Mesenchymal stem cell (in vitro differentiated cells and primary cell): ENCODE data around the gene CHPT1.

ENCODE experiments used
- DNase-seq: peaks from one replicate; pipeline ENCODE4 v3.0.0-alpha.2; 2013
- H2AFZ ChIP-seq: one replicate; pipeline ENCODE4 v1.6.1; 2013; ENCODE audit warnings: low read depth, mild to moderate bottlenecking, control low read depth, inconsistent platforms, low read length, moderate library complexity
- H2AK5ac ChIP-seq: 2 replicates; pipeline ENCODE4 v1.6.1; 2013; ENCODE audit warnings: low read length, moderate library complexity, mild to moderate bottlenecking, inconsistent platforms; ENCODE audit not compliant: severe bottlenecking
- H2BK120ac ChIP-seq: one replicate; pipeline ENCODE4 v1.6.1; 2013; ENCODE audit warnings: low read depth, mild to moderate bottlenecking, inconsistent platforms, low read length, moderate library complexity
- H2BK12ac ChIP-seq, 2 experiments: one replicate each; pipeline ENCODE4 v1.6.1; 2013; ENCODE audit warnings: inconsistent platforms in 2 of 2, low read length in 2 of 2, mild to moderate bottlenecking in 2 of 2, moderate library complexity in 2 of 2, control low read depth in 1 of 2
- H2BK15ac ChIP-seq: one replicate; pipeline ENCODE4 v1.6.1; 2013; ENCODE audit warnings: mild to moderate bottlenecking, low read depth, inconsistent platforms; ENCODE audit not compliant: poor library complexity, severe bottlenecking
- H2BK5ac ChIP-seq: 2 replicates; pipeline ENCODE4 v1.6.1; 2013; ENCODE audit warnings: low read depth, mild to moderate bottlenecking, low read length, control low read depth, inconsistent platforms; ENCODE audit not compliant: poor library complexity, severe bottlenecking
- H3K14ac ChIP-seq, 2 experiments: one replicate each; pipeline ENCODE4 v1.6.1; 2013; ENCODE audit warnings: inconsistent platforms in 2 of 2, low read length in 2 of 2, control low read depth in 1 of 2, mild to moderate bottlenecking in 1 of 2, moderate library complexity in 1 of 2
- H3K18ac ChIP-seq, 2 experiments: one replicate each; pipeline ENCODE4 v1.6.1; 2013; ENCODE audit warnings: inconsistent platforms in 2 of 2, low read length in 2 of 2, control low read depth in 1 of 2, low read depth in 1 of 2, mild to moderate bottlenecking in 1 of 2
- H3K23ac ChIP-seq, 2 experiments: one replicate each; pipeline ENCODE4 v1.6.1; 2013; ENCODE audit warnings: inconsistent platforms in 2 of 2, low read length in 2 of 2, mild to moderate bottlenecking in 2 of 2, moderate library complexity in 2 of 2, control low read depth in 1 of 2
- H3K27ac ChIP-seq: 2 replicates; pipeline ENCODE4 v1.5.1; 2013; ENCODE audit warnings: mild to moderate bottlenecking, moderate library complexity, low read length, control low read depth, inconsistent platforms; ENCODE audit not compliant: poor library complexity, severe bottlenecking
- H3K27me3 ChIP-seq, 2 experiments: 2 replicates each; pipeline versions ENCODE4 v1.6.1 to v1.7.0; 2013; ENCODE audit warnings: low read length in 2 of 2, mild to moderate bottlenecking in 2 of 2, moderate library complexity in 2 of 2, control low read depth in 1 of 2, inconsistent platforms in 1 of 2; ENCODE audit not compliant: control insufficient read depth in 1 of 2, insufficient read depth in 1 of 2
- H3K36me3 ChIP-seq, 2 experiments: 2 replicates each; pipeline versions ENCODE4 v1.6.1 to v1.7.0; 2013; ENCODE audit warnings: low read length in 2 of 2, control low read depth in 1 of 2, inconsistent platforms in 1 of 2, low read depth in 1 of 2, mild to moderate bottlenecking in 1 of 2; ENCODE audit not compliant: insufficient read depth in 2 of 2, control insufficient read depth in 1 of 2
- H3K4ac ChIP-seq, 2 experiments: one replicate each; pipeline ENCODE4 v1.6.1; 2013; ENCODE audit warnings: inconsistent platforms in 2 of 2, low read length in 2 of 2, mild to moderate bottlenecking in 2 of 2, moderate library complexity in 2 of 2, control low read depth in 1 of 2, low read depth in 1 of 2
- H3K4me1 ChIP-seq: 2 replicates; pipeline ENCODE4 v1.6.1; 2013; ENCODE audit warnings: low read depth, low read length, control low read depth; ENCODE audit not compliant: control insufficient read depth, insufficient read depth
- H3K4me2 ChIP-seq: 2 replicates; pipeline ENCODE4 v1.6.1; 2013; ENCODE audit warnings: low read length, mild to moderate bottlenecking, inconsistent platforms; ENCODE audit not compliant: poor library complexity, severe bottlenecking
- H3K4me3 ChIP-seq, 2 experiments: 2 replicates each; pipeline versions ENCODE4 v1.5.1 to v1.7.0; 2013; ENCODE audit warnings: low read length in 2 of 2, mild to moderate bottlenecking in 2 of 2, control low read depth in 1 of 2, low read depth in 1 of 2; ENCODE audit not compliant: insufficient read depth in 1 of 2
- H3K79me1 ChIP-seq: replicated peaks from 2 replicates; pipeline ENCODE4 v1.6.1; 2013; ENCODE audit warnings: mild to moderate bottlenecking, control low read depth, low read length, inconsistent platforms; ENCODE audit not compliant: poor library complexity, severe bottlenecking
- H3K9ac ChIP-seq: 2 replicates; pipeline ENCODE4 v1.7.0; 2013; ENCODE audit warnings: mild to moderate bottlenecking, low read length, moderate library complexity
- H3K9me3 ChIP-seq: 2 replicates; pipeline ENCODE4 v1.7.0; 2013; ENCODE audit warnings: mild to moderate bottlenecking, low read length; ENCODE audit not compliant: control insufficient read depth
- H4K8ac ChIP-seq: one replicate; pipeline ENCODE4 v1.6.1; 2013; ENCODE audit warnings: inconsistent platforms, mild to moderate bottlenecking, low read length, moderate library complexity
- H4K91ac ChIP-seq: one replicate; pipeline ENCODE4 v1.6.1; 2013; ENCODE audit warnings: mild to moderate bottlenecking, low read length, inconsistent platforms
- WGBS: methylation state at CpG from one replicate; pipeline ENCODE4 v1.1.7; 2013; ENCODE audit warnings: mixed read lengths; 5-methylcytosine and 5-hydroxymethylcytosine counted together

CHPT1 gene

GRCh38 chr12:101714877-101715444 is 17.5 kb downstream of the CHPT1 start:
- WGBS = 97% methylated on average over 3 of the region's 3 CpGs
- Histone ChIP-seq H3K14ac (no peak overlapping the region), H4K91ac (no peak overlapping the region), H2AFZ (no peak overlapping the region), H3K79me1 (peaks cover 12% of the 10 kb centered on the region), H3K23ac (no peak overlapping the region), H3K4ac (no peak overlapping the region), H2AK5ac (no peak overlapping the region), H3K18ac (no peak overlapping the region), H2BK15ac (no peak overlapping the region), H3K4me2 (no peak overlapping the region), H3K9me3 (no peaks in the 10 kb centered on the region), H3K4me1 (peaks cover 4% of the 10 kb centered on the region), H3K4me3 (no peak overlapping the region), H4K8ac (no peak overlapping the region), H2BK12ac (no peak overlapping the region), H3K9ac (no peak overlapping the region), H3K27ac (no peak overlapping the region), H2BK5ac (no peak overlapping the region), H2BK120ac (no peak overlapping the region), H3K36me3 (peaks cover 0 to 3% of the 10 kb centered on the region in 2 experiments), H3K27me3 (no peaks in the 10 kb centered on the region)
- DNase-seq = no peak

GRCh38 chr12:101719566-101719965 is 22.1 kb downstream of the CHPT1 start:
- no peak overlapping the region for H2BK15ac ChIP-seq
- peaks cover 4% of the 10 kb centered on the region for H3K79me1 ChIP-seq
- no peak overlapping the region for H4K91ac ChIP-seq
- no peak overlapping the region for H2BK120ac ChIP-seq
- H2AFZ ChIP-seq = no peak overlapping the region
- no peak overlapping the region for H2AK5ac ChIP-seq
- no peak overlapping the region for H3K14ac ChIP-seq
- no peak overlapping the region for H3K18ac ChIP-seq
- H3K27ac ChIP-seq = no peak overlapping the region
- no peaks in the 10 kb centered on the region for H3K27me3 ChIP-seq
- H3K9ac ChIP-seq = no peak overlapping the region
- H3K9me3 ChIP-seq = no peaks in the 10 kb centered on the region
- no peak for DNase-seq
- H3K4ac ChIP-seq = no peak overlapping the region
- no peaks in the 10 kb centered on the region for H3K4me1 ChIP-seq
- no peak overlapping the region for H3K4me2 ChIP-seq
- no peak overlapping the region for H2BK12ac ChIP-seq
- H2BK5ac ChIP-seq = no peak overlapping the region
- peaks cover 0 to 26% of the 10 kb centered on the region in 2 experiments for H3K36me3 ChIP-seq
- H3K23ac ChIP-seq = no peak overlapping the region
- no peak overlapping the region for H4K8ac ChIP-seq
- H3K4me3 ChIP-seq = no peak overlapping the region

- Histone ChIP-seq H3K18ac (no peak overlapping the region), H3K4me1 (no peaks in the 10 kb centered on the region), H3K79me1 (peaks cover 3% of the 10 kb centered on the region), H3K4me2 (no peak overlapping the region), H2BK120ac (no peak overlapping the region), H3K9ac (no peak overlapping the region), H2BK15ac (no peak overlapping the region), H3K14ac (no peak overlapping the region), H2AK5ac (no peak overlapping the region), H3K27ac (no peak overlapping the region), H4K8ac (no peak overlapping the region), H4K91ac (no peak overlapping the region), H2AFZ (no peak overlapping the region), H3K4ac (no peak overlapping the region), H3K27me3 (no peaks in the 10 kb centered on the region), H3K23ac (no peak overlapping the region), H2BK5ac (no peak overlapping the region), H2BK12ac (no peak overlapping the region), H3K36me3 (peaks cover 0 to 32% of the 10 kb centered on the region in 2 experiments), H3K9me3 (no peaks in the 10 kb centered on the region), H3K4me3 (no peak overlapping the region)
- no peak for DNase-seq
These were observed 22.7 kb downstream of the CHPT1 start for GRCh38 chr12:101720118-101720517.

GRCh38 chr12:101722392-101722791 is 25.0 kb downstream of the CHPT1 start:
- H3K4ac ChIP-seq = no peak overlapping the region
- H3K4me3 ChIP-seq = no peak overlapping the region
- no peak overlapping the region for H3K23ac ChIP-seq
- no peak overlapping the region for H3K18ac ChIP-seq
- H3K9me3 ChIP-seq = no peaks in the 10 kb centered on the region
- H3K79me1 ChIP-seq = peaks cover 1% of the 10 kb centered on the region
- 100% methylated on average over 1 of the region's 4 CpGs for WGBS
- no peaks in the 10 kb centered on the region for H3K4me1 ChIP-seq
- H2BK5ac ChIP-seq = no peak overlapping the region
- no peak overlapping the region for H2BK120ac ChIP-seq
- H3K14ac ChIP-seq = no peak overlapping the region
- DNase-seq = no peak
- no peak overlapping the region for H2BK12ac ChIP-seq
- H2AK5ac ChIP-seq = no peak overlapping the region
- no peak overlapping the region for H3K27ac ChIP-seq
- no peak overlapping the region for H3K9ac ChIP-seq
- no peak overlapping the region for H2AFZ ChIP-seq
- H4K8ac ChIP-seq = no peak overlapping the region
- H2BK15ac ChIP-seq = no peak overlapping the region
- peaks cover 0 to 49% of the 10 kb centered on the region in 2 experiments for H3K36me3 ChIP-seq
- no peak overlapping the region for H4K91ac ChIP-seq
- no peak overlapping the region for H3K4me2 ChIP-seq
- H3K27me3 ChIP-seq = no peaks in the 10 kb centered on the region
